Choroid plexus epithelial cell (primary cell): ENCODE results near the gene VPS45.
"Not testable (repeated sequence)": the region's sequence is repeated elsewhere in the genome, so short reads cannot be mapped to it uniquely, and the experiment has no call there.

ENCODE experiments used
- DNase-seq: peaks from one replicate; pipeline ENCODE4 v3.0.0-alpha.2; 2010; ENCODE audit warnings: low read depth
- H3K4me3 ChIP-seq: 2 replicates; pipeline ENCODE4 v1.5.1; 2011; ENCODE audit warnings: low read depth, mild to moderate bottlenecking, control low read depth, low read length, moderate library complexity
- TF ChIP-seq, protein P1 (sequence below): conservative IDR thresholded peaks from 2 replicates; pipeline ENCODE4 v1.5.1; 2011; ENCODE audit warnings: low read depth, mild to moderate bottlenecking, control low read depth, inconsistent platforms, low read length, moderate library complexity

The VPS45 gene

DNA sequence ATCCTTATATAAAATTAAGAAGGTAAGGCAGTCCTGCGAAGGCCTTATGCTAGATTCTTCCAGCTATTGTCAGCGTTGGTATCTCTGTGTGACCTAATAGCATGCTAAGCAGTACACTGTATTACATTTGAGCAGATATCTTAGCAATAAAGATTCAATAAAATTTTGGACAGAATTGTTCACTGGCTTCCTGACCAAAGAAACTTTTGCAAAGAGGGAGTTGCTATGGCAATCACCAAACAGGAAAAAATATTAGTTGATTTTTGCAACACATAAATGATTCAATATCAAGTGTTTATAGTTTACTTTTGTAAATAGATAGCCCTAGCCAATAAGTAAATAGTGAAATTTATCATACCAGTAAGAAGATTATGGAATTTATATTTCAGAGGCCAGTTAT is 51.1 kb downstream of the VPS45 start:
- DNase-seq: no peak
- TF ChIP-seq, protein P1, sequence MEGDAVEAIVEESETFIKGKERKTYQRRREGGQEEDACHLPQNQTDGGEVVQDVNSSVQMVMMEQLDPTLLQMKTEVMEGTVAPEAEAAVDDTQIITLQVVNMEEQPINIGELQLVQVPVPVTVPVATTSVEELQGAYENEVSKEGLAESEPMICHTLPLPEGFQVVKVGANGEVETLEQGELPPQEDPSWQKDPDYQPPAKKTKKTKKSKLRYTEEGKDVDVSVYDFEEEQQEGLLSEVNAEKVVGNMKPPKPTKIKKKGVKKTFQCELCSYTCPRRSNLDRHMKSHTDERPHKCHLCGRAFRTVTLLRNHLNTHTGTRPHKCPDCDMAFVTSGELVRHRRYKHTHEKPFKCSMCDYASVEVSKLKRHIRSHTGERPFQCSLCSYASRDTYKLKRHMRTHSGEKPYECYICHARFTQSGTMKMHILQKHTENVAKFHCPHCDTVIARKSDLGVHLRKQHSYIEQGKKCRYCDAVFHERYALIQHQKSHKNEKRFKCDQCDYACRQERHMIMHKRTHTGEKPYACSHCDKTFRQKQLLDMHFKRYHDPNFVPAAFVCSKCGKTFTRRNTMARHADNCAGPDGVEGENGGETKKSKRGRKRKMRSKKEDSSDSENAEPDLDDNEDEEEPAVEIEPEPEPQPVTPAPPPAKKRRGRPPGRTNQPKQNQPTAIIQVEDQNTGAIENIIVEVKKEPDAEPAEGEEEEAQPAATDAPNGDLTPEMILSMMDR: no peak

DNA sequence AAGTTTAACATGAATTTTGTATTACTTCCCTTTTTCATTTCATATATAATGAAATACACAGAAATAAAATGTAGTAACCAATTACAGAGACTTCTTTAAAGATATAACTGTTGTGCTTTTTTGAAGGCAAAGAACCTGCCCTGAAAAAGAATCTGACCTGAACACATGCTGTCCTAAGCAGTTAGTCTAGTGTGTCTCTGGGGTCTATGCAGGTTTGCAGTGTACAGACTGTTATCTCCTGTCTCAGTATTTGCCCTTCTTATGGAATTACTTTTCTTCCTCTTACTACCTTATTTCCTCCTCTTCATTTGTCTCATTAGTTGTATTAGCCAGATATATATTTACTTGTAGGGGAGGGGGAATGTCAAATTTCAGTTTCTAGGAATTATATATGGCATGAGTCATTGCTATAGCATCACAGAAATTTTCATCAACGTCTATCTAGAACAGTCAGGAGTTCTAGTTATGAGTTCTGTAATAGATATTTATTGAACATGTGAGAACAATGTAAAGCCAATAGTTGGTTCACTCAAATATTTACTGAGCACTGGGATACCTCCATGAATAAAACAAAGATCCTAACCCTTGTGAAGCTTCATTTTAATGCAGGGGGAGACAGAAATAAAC is 53.8 kb downstream of the VPS45 start:
- no peak overlapping the region for H3K4me3 ChIP-seq
- DNase-seq: peak; percentile 51
- TF ChIP-seq, protein P1: no peak

More for the DNA sequence above, 51.1 kb downstream of the VPS45 start:
- H3K4me3 ChIP-seq: no peak overlapping the region

DNA sequence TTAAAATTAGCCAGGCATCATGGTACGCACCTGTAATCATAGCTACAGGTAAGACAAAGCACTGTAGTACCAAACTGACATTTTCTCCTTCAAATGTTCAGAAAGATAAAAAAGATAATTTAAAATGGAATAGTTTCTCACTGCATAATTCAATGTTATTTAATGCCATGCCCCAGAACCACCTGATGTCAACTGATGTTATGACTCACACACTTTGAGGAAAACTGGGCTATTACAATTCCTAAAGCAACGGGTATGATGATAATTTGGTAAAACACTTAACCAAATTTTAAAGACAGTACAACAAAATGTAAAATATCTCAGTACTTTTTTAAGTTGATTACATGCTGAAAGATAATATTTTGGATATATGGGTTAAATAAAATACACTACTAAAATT is 59.2 kb downstream of the VPS45 start:
- DNase-seq: no peak
- TF ChIP-seq, protein P1: no peak
- H3K4me3 ChIP-seq: no peak overlapping the region

DNA sequence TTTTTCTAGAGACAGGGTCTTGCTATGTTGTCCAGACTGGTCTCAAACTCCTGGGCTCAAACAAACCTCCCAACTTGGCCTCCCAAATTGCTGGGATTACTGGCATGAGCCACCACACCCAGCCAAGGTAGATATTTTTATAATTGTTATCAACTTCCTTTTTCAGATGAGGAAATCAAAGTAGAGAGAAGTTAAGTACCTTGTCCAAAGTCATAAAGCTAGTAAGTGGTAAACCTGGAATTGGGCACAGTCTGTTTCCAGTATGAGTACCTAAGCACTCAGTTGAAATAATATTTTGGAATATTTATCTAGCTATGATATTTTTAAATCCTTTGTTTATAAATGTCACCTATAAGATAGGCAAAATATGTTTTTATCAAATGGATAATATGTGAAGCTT is 59.9 kb downstream of the VPS45 start:
- DNase-seq: no peak
- TF ChIP-seq, protein P1: no peak
- no peak overlapping the region for H3K4me3 ChIP-seq

DNA sequence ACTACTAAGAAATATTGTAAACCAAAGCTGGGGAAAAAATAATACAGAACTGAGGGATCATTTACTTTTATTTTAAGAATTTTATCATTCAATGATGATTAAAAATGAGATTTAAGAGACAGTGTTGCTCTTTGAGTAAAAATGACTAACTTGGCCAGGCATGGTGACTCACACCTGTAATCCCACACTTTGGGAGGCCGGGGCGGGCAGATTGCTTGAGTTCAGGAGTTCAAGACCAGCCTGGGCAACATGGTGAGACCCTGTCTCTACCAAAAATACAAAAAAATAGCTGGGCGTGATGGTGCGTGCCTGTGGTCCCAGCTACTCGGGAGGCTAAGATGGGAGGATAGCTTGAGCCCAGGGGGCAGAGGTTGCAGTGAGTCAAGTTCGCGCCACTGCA is 60.3 kb downstream of the VPS45 start:
- TF ChIP-seq, protein P1: no peak
- no peak overlapping the region for H3K4me3 ChIP-seq
- no peak for DNase-seq

DNA sequence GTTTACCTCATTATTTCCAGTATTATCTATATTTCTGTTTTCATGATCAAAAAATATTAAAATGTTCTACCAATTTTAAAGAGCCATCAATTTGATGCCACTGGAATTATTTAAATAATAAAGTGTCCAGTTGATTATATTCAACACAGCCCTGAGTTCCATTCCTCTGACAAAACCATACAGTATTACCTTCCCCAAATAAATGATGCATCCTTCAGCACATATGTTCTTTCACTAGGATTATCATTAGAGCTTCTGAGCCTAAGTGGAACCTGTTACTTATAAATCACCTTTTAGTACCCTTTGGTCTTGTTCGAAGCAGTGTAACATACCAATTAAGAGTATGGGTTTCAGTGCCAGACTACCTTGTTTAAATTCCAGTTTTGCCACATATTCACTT is 64.8 kb downstream of the VPS45 start:
- TF ChIP-seq, protein P1: no peak
- no peak for DNase-seq
- H3K4me3 ChIP-seq: no peak overlapping the region

DNA sequence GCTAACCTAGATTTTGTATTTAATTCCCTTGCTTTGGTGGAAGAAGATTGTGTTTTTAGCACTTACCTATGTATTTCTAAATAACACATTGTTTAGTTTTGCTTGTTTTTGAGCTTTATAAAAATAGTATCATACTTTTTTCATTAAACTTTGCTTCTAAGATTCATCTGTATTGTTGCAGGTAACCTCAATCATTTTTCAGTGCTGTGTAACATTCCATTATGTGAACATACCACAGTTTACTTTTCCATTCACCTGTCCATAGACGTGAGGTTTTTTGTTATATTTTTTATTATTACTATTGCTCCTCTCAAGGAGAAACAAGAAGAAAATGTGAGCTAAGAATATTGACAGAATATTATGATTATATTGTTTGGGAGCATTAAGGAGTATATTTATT is 67.0 kb downstream of the VPS45 start:
- no peak overlapping the region for H3K4me3 ChIP-seq
- TF ChIP-seq, protein P1: no peak
- DNase-seq: no peak

DNA sequence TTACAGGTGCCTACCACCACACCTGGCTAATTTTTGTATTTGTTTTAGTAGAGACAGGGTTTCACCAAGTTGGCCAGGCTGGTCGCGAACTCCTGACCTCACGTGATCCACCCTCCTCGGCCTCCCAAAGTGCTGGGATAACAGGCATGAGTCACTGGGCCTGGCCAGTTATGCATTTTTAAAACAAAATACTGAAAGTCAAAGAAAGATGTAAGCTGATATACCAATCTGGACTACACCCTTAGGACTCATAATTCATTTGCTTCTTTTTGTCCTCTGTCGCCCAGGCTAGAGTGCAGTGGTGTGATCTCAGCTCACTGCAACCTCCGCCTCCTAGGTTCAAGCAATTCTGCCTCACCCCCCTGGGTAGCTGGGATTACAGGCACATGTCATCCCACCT is 67.8 kb downstream of the VPS45 start:
- H3K4me3 ChIP-seq, DNase-seq: not testable (repeated sequence)
